Common myeloid progenitor, CD34-positive (primary cell): Measurements from ENCODE around the gene TMEM129.
"Not testable (repeated sequence)": the region's sequence is repeated elsewhere in the genome, so short reads cannot be mapped to it uniquely, and the experiment has no call there.

Source experiments
- CTCF ChIA-PET: fragments of 350-600 bp; sonication (Branson Sonifier 250); formaldehyde crosslinking; loops from one replicate; lab custom pipeline; 2021; ENCODE audit warnings: antibody characterized with exemption; lab: Charles Lee
- POLR2A ChIA-PET: fragments of 350-600 bp; sonication (Branson Sonifier 250); formaldehyde crosslinking; loops from one replicate; lab custom pipeline; 2021; ENCODE audit warnings: antibody characterized with exemption; lab: Charles Lee
- DNase-seq, 3 donors: peaks; one replicate each; pipeline versions ENCODE4 v3.0.0 to v3.0.0-alpha.2; 2013
- H3K27ac ChIP-seq, 2 experiments: 1 replicate in 1 of 2; 2 replicates in 1 of 2; pipeline ENCODE4 v1.7.0; 2013; ENCODE audit warnings: inconsistent platforms in 2 of 2, low read length in 2 of 2, mild to moderate bottlenecking in 2 of 2, low read depth in 1 of 2, moderate library complexity in 1 of 2; ENCODE audit not compliant: severe bottlenecking in 2 of 2, insufficient read depth in 1 of 2, poor library complexity in 1 of 2
- H3K27me3 ChIP-seq, 5 experiments: replicated peaks in 2 of 5; 1 replicate in 3 of 5; 2 replicates in 2 of 5; pipeline versions ENCODE4 v1.6.1 to v1.7.0; 2013; ENCODE audit warnings: low read length in 4 of 5, mild to moderate bottlenecking in 2 of 5, moderate library complexity in 2 of 5, inconsistent platforms in 1 of 5; ENCODE audit not compliant: insufficient read depth in 5 of 5, control insufficient read depth in 4 of 5
- H3K36me3 ChIP-seq, 4 experiments: 1 replicate in 2 of 4; 2 replicates in 2 of 4; pipeline versions ENCODE4 v1.6.1 to v1.7.0; 2013; ENCODE audit warnings: low read length in 3 of 4, control low read depth in 1 of 4, mild to moderate bottlenecking in 1 of 4; ENCODE audit not compliant: control insufficient read depth in 4 of 4, insufficient read depth in 4 of 4
- H3K4me1 ChIP-seq, 4 experiments: 1 replicate in 3 of 4; 2 replicates in 1 of 4; pipeline versions ENCODE4 v1.6.1 to v1.7.1; 2013; ENCODE audit warnings: low read length in 3 of 4, mild to moderate bottlenecking in 3 of 4, control low read depth in 1 of 4, inconsistent platforms in 1 of 4, moderate library complexity in 1 of 4; ENCODE audit not compliant: control insufficient read depth in 4 of 4, insufficient read depth in 4 of 4; ENCODE audit errors: control extremely low read depth in 1 of 4
- H3K4me3 ChIP-seq, 7 experiments: 1 replicate in 4 of 7; 2 replicates in 3 of 7; pipeline versions ENCODE4 v1.5.1 to v1.7.0; 2013; ENCODE audit warnings: mild to moderate bottlenecking in 7 of 7, low read length in 6 of 7, moderate library complexity in 6 of 7, inconsistent platforms in 2 of 7, low read depth in 2 of 7, control low read depth in 1 of 7; ENCODE audit not compliant: insufficient read depth in 4 of 7, control insufficient read depth in 1 of 7; ENCODE audit errors: extremely low read depth in 1 of 7
- H3K9me3 ChIP-seq, 5 experiments: 1 replicate in 4 of 5; 2 replicates in 1 of 5; pipeline versions ENCODE4 v1.6.1 to v1.7.1; 2013; ENCODE audit warnings: low read length in 4 of 5, mild to moderate bottlenecking in 2 of 5, inconsistent platforms in 1 of 5, low read depth in 1 of 5, moderate library complexity in 1 of 5; ENCODE audit not compliant: control insufficient read depth in 4 of 5, insufficient read depth in 2 of 5; ENCODE audit errors: control extremely low read depth in 1 of 5
- WGBS: methylation state at CpG from one replicate; pipeline ENCODE4 v1.1.5; 2013; ENCODE audit not compliant: insufficient coverage; 5-methylcytosine and 5-hydroxymethylcytosine counted together

TMEM129 gene

GRCh38 chr4:1671011-1671410, 50.1 kb downstream of the TMEM129 start:
- H3K4me1 ChIP-seq, POLR2A ChIA-PET, DNase-seq, H3K36me3 ChIP-seq, H3K4me3 ChIP-seq, H3K9me3 ChIP-seq, H3K27me3 ChIP-seq, H3K27ac ChIP-seq: not testable (repeated sequence)
- CTCF ChIA-PET, result interaction anchor here (0.6 to 0.7 kb wide), 3 partner anchors 85 to 578 kb away, joined by 3 to 4 read pairs (median 3); no protein-coding TSS in a partner anchor
- WGBS, result 93% methylated on average over 12 of the region's 20 CpGs

GRCh38 chr4:1670279-1670678, 50.8 kb downstream of the TMEM129 start:
- no peak for DNase-seq
- Histone ChIP-seq H3K4me1 (no peaks in the 10 kb centered on the region), H3K27ac (no peak overlapping the region), H3K36me3 (no peaks in the 10 kb centered on the region), H3K27me3 (no peaks in the 10 kb centered on the region), H3K9me3 (no peaks in the 10 kb centered on the region), H3K4me3 (no peak overlapping the region)
- 100% methylated on average over 9 of the region's 11 CpGs for WGBS
- ChIA-PET POLR2A (no interaction called here), CTCF (interaction anchor here (0.6 kb wide), 1 partner anchor 138 kb away, joined by 3 read pairs; no protein-coding TSS in a partner anchor)

DNA sequence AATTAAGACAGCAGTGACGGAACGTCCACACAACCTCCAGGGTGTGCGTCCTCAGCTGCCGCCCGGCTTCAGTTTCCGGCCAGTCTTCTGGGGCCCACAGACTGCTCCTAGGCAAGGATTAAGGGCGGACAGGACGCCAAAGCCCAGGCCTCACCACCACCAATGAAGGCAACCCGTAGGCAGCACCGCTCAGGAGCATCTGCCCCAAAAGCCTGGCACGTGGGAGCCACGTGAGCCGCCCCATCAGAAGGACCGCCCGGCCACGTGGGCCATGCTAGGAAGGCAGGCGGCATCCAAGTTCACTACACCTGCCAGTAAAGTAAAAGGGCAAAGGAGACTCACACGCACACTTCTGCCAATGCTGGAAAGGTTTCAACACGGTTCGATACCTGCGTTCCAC, 51.3 kb downstream of the TMEM129 start:
- Histone ChIP-seq H3K36me3 (no peaks in the 10 kb centered on the region), H3K9me3 (no peaks in the 10 kb centered on the region), H3K27ac (no peak overlapping the region), H3K27me3 (no peaks in the 10 kb centered on the region), H3K4me3 (no peak overlapping the region), H3K4me1 (no peaks in the 10 kb centered on the region)
- ChIA-PET POLR2A (no interaction called here), CTCF (no interaction called here)
- DNase-seq, result no peak
- WGBS, result 98% methylated on average over 13 of the region's 21 CpGs

GRCh38 chr4:1669270-1669669, 51.9 kb downstream of the TMEM129 start:
- no peak for DNase-seq
- Histone ChIP-seq H3K9me3 (no peaks in the 10 kb centered on the region), H3K36me3 (no peaks in the 10 kb centered on the region), H3K27ac (no peak overlapping the region), H3K27me3 (no peaks in the 10 kb centered on the region), H3K4me3 (no peak overlapping the region), H3K4me1 (no peaks in the 10 kb centered on the region)
- ChIA-PET CTCF (no interaction called here), POLR2A (no interaction called here)
- 96% methylated on average over 12 of the region's 12 CpGs for WGBS

DNA sequence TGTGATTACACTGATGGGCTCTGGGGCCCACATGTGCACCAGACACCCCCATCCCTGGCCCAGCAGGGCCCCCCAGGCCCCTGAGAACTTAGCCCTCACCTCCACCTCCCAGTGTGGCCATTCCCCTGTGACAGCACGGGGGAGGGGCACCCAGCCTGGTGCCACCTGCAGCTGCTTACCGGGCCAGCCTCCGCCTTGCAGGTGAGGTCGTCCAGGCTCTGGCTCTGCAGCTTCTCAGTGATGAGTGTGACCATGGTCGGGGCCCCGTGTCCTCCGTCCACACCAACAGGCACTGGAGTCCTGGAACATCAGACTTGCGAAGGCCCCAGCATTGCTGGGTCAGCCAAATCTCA, 52.7 kb downstream of the TMEM129 start:
- no peak overlapping the region for H3K27ac ChIP-seq
- WGBS, result 99% methylated on average over 8 of the region's 8 CpGs
- no peak for DNase-seq
- no peaks in the 10 kb centered on the region for H3K36me3 ChIP-seq
- H3K9me3 ChIP-seq, result no peaks in the 10 kb centered on the region
- no peak overlapping the region for H3K4me3 ChIP-seq
- H3K27me3 ChIP-seq, result no peaks in the 10 kb centered on the region
- no peaks in the 10 kb centered on the region for H3K4me1 ChIP-seq
- ChIA-PET CTCF (interaction anchor here (0.9 kb wide), 1 partner anchor 25 kb away, joined by 3 read pairs; no protein-coding TSS in a partner anchor), POLR2A (no interaction called here)

GRCh38 chr4:1667273-1667672, 53.9 kb downstream of the TMEM129 start:
- Histone ChIP-seq H3K9me3 (no peaks in the 10 kb centered on the region), H3K4me1 (no peaks in the 10 kb centered on the region), H3K36me3 (no peaks in the 10 kb centered on the region), H3K4me3 (no peak overlapping the region), H3K27ac (no peak overlapping the region), H3K27me3 (no peaks in the 10 kb centered on the region)
- ChIA-PET POLR2A (no interaction called here), CTCF (interaction anchor here (0.6 kb wide), 1 partner anchor 227 kb away, joined by 4 read pairs; no protein-coding TSS in a partner anchor)
- DNase-seq, result no peak
- WGBS, result 98% methylated on average over 10 of the region's 15 CpGs

- POLR2A ChIA-PET, result no interaction called here
- Histone ChIP-seq H3K27ac (no peak overlapping the region), H3K9me3 (no peaks in the 10 kb centered on the region), H3K4me1 (no peaks in the 10 kb centered on the region), H3K4me3 (no peak overlapping the region), H3K36me3 (peaks cover 0 to 3% (median 1%) of the 10 kb centered on the region in 4 experiments), H3K27me3 (no peaks in the 10 kb centered on the region)
- 98% methylated on average over 9 of the region's 12 CpGs for WGBS
- DNase-seq, result no peak
- CTCF ChIA-PET, result no interaction called here
These were observed 54.7 kb downstream of the TMEM129 start for GRCh38 chr4:1666391-1666790.
